Neutrophil (primary cell): Measurements from ENCODE around the gene SLC24A2.

Experiments used
- H3K27ac ChIP-seq: fragments of 200-600 bp; sonication (generic); 2 replicates; pipeline ENCODE4 v1.5.1; 2016; ENCODE audit warnings: mild to moderate bottlenecking, moderate library complexity
- H3K27me3 ChIP-seq: fragments of 200-600 bp; sonication (generic); 2 replicates; pipeline ENCODE4 v1.6.0; 2016; ENCODE audit warnings: mild to moderate bottlenecking
- H3K36me3 ChIP-seq: fragments of 200-600 bp; sonication (generic); 2 replicates; pipeline ENCODE4 v1.5.1; 2017
- H3K4me1 ChIP-seq, 2 experiments: fragments of 200-600 bp in 1 of 2; sonication (generic) in 1 of 2; 1 replicate in 1 of 2; 2 replicates in 1 of 2; pipeline versions ENCODE4 v1.5.1 to v1.6.1; 2013 to 2016; ENCODE audit warnings: low read depth in 1 of 2, low read length in 1 of 2, mild to moderate bottlenecking in 1 of 2, moderate library complexity in 1 of 2; ENCODE audit not compliant: control insufficient read depth in 1 of 2, insufficient read depth in 1 of 2
- H3K4me3 ChIP-seq, 2 experiments: fragments of 200-600 bp in 1 of 2; sonication (generic) in 1 of 2; 1 replicate in 1 of 2; 2 replicates in 1 of 2; pipeline ENCODE4 v1.5.1; 2013 to 2016; ENCODE audit warnings: low read depth in 1 of 2, low read length in 1 of 2, mild to moderate bottlenecking in 1 of 2, moderate library complexity in 1 of 2
- H3K9me3 ChIP-seq: fragments of 200-600 bp; sonication (generic); 2 replicates; pipeline ENCODE4 v1.5.1; 2016
- TF ChIP-seq, protein P1 (sequence below): fragments of 200-600 bp; sonication (generic); IDR thresholded peaks from 2 replicates; pipeline ENCODE4 v1.5.1; 2016; ENCODE audit warnings: antibody characterized with exemption

Gene SLC24A2

DNA sequence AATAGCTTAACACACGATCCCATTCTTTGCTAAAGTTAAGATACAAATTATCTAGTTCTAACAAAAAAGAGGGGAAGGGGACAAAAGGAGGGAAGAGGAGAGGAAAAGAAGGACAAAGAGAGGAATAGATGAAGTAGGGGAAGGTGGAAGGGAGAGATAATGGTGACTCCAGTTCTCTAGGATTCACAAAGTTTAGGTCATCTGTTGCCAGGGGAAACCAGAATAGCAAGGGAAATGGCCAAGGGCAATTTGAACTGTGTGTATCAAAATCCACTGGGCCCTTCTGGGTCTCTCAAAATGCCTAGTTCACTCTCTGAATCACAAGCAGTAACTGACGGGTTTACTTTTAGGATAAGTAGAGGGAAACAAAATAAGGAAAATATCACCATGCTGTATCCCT is 7.6 kb downstream of the SLC24A2 start:
- H3K4me3 ChIP-seq = no peak overlapping the region
- H3K36me3 ChIP-seq = no peaks in the 10 kb centered on the region
- peaks cover 7% of the 10 kb centered on the region for H3K27me3 ChIP-seq
- H3K9me3 ChIP-seq = no peaks in the 10 kb centered on the region
- H3K27ac ChIP-seq = no peak overlapping the region
- TF ChIP-seq, protein P1, sequence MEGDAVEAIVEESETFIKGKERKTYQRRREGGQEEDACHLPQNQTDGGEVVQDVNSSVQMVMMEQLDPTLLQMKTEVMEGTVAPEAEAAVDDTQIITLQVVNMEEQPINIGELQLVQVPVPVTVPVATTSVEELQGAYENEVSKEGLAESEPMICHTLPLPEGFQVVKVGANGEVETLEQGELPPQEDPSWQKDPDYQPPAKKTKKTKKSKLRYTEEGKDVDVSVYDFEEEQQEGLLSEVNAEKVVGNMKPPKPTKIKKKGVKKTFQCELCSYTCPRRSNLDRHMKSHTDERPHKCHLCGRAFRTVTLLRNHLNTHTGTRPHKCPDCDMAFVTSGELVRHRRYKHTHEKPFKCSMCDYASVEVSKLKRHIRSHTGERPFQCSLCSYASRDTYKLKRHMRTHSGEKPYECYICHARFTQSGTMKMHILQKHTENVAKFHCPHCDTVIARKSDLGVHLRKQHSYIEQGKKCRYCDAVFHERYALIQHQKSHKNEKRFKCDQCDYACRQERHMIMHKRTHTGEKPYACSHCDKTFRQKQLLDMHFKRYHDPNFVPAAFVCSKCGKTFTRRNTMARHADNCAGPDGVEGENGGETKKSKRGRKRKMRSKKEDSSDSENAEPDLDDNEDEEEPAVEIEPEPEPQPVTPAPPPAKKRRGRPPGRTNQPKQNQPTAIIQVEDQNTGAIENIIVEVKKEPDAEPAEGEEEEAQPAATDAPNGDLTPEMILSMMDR = no peak
- H3K4me1 ChIP-seq = no peaks in the 10 kb centered on the region

DNA sequence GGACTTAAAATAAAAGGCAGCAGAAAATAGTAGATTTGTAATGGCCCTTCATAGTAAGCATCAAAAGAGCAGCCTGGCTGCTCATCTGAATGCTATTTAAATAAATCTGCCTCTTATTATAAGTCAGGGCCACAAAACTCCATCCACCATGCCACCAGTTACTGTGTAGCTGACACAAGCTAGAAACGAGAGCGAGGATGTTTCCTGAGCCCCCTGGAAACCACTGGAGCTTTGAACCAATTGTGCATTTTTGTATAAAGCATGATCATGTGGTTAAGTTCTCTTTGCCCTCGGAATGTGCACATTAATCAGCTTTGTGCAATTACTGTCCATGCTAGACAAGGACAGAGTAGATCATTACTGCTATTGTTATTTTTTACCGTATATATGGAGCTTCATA is 17.4 kb downstream of the SLC24A2 start:
- no peak overlapping the region for H3K4me3 ChIP-seq
- no peaks in the 10 kb centered on the region for H3K4me1 ChIP-seq
- no peaks in the 10 kb centered on the region for H3K27me3 ChIP-seq
- no peak overlapping the region for H3K27ac ChIP-seq
- H3K36me3 ChIP-seq = no peaks in the 10 kb centered on the region
- H3K9me3 ChIP-seq = no peaks in the 10 kb centered on the region
- TF ChIP-seq, protein P1 = no peak

DNA sequence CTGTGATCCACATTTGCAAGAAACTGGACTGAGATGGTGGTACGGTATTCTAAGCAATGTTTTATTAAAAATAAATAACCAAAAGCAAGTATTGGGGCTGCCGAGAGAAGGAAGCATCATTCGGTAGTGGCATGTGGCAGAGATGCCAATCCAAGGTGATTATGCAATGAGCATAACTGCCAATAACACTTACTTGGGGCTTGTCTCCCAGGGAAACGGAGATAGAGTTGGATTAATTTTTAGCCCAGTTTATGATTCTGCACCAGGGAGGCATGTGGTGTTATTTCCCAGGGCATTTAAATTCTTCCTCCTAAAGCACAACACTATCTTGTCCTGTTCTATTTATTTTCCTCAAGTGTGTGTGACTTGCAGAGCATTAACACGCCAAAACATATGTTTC is 17.9 kb downstream of the SLC24A2 start:
- TF ChIP-seq, protein P1 = no peak
- Histone ChIP-seq H3K27me3 (no peaks in the 10 kb centered on the region), H3K27ac (no peak overlapping the region), H3K4me3 (no peak overlapping the region), H3K4me1 (no peaks in the 10 kb centered on the region), H3K36me3 (no peaks in the 10 kb centered on the region), H3K9me3 (no peaks in the 10 kb centered on the region)

DNA sequence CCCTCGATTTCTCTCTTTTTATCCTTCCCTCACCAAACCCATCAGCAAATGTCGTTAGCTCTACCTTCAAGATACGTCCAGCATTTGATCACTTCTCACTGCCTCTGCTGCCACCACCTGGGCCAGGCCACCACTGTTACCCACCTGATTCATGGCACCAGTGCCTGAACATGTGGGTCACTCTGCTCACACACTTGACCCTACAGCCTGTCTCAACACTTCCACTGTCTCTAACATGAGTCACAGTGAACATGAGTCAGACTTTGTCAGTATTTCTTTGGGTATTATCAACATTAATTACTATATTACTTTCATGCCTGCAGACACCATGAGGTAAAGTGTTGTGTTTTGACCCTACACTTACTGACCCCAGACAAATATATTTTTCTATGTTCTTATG is 19.6 kb downstream of the SLC24A2 start:
- TF ChIP-seq, protein P1 = no peak
- H3K9me3 ChIP-seq = no peaks in the 10 kb centered on the region
- H3K36me3 ChIP-seq = no peaks in the 10 kb centered on the region
- no peak overlapping the region for H3K27ac ChIP-seq
- H3K4me1 ChIP-seq = no peaks in the 10 kb centered on the region
- H3K27me3 ChIP-seq = no peaks in the 10 kb centered on the region
- H3K4me3 ChIP-seq = no peak overlapping the region

DNA sequence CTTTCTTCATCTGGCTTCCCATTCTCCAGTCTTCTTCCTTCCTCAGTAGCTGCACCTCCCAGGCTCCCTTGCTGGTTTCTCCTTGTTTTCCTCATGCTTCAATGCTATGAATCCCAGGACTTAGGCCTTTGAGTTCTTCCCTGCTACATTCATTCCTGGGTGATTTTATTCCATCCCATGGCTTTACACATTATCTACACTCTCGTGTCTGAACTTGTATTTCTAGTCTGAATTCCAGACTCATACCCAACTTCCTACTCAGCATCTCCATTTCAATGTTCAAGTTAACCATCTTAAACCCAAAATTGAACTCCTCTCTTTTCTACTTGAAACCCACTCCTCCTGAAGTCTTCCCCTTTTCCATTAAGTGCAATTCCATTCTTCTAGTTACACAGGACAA is 20.0 kb downstream of the SLC24A2 start:
- Histone ChIP-seq H3K27ac (no peak overlapping the region), H3K9me3 (no peaks in the 10 kb centered on the region), H3K27me3 (no peaks in the 10 kb centered on the region), H3K4me1 (no peaks in the 10 kb centered on the region), H3K36me3 (no peaks in the 10 kb centered on the region), H3K4me3 (no peak overlapping the region)
- TF ChIP-seq, protein P1 = no peak

DNA sequence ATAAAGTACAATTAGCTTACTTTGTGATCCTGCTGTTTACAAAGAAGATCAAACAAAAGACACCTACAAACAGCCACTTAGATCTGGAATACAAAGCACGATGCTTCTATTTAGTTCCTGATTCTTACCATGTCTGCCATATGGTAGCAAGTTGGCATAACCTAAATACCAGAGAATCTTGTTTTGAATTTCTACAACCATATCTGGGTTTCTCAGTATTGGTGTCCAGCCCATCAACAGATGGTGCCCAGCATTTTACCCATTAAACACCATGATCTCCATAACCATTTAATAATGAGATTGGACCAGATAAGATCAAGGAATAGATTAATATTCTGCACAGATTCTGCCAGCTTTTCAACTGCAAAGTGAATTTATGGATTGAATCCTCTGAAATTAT is 29.8 kb downstream of the SLC24A2 start:
- Histone ChIP-seq H3K36me3 (no peaks in the 10 kb centered on the region), H3K9me3 (no peaks in the 10 kb centered on the region), H3K4me3 (no peak overlapping the region), H3K27me3 (no peaks in the 10 kb centered on the region), H3K4me1 (no peaks in the 10 kb centered on the region), H3K27ac (no peak overlapping the region)
- TF ChIP-seq, protein P1 = no peak
